Pancreas (tissue), 10 donors: ENCODE results near the gene C1orf115. TPM values are rescaled to one million over a fixed set of nuclear protein-coding genes. Genes with fewer than 3 reads are reported as not detected.

Source experiments
- ATAC-seq, 4 donors: fragments of 200-7000 bp; cut with Tn5 transposase; one replicate each; pipeline versions ENCODE4 v1.8.0 to v1.9.1; 2020; ENCODE audit warnings: mild to moderate bottlenecking in 4 of 4, moderate library complexity in 4 of 4
- DNase-seq, 6 donors: peaks; one replicate each; pipeline ENCODE4 v3.0.0-alpha.2; 2020
- FAIRE-seq: peaks from 2 replicates; lab custom pipeline; 2012; peaks lifted over from hg19 to GRCh38; lab: Jason Lieb, UNC
- H3K27ac ChIP-seq, 4 donors: fragments of 200-600 bp; sonication (generic); 1 replicate in 3 of 4; 2 replicates in 1 of 4; pipeline versions ENCODE4 v1.5.0 to v1.8.0; 2020
- H3K27me3 ChIP-seq, 4 donors: fragments of 200-600 bp; one replicate each; pipeline ENCODE4 v1.8.0; 2021
- H3K36me3 ChIP-seq, 3 donors: fragments of 200-600 bp; sonication (generic) in 1 of 3; one replicate each; pipeline versions ENCODE4 v1.5.0 to v1.8.0; 2020 to 2021
- H3K4me1 ChIP-seq, 3 donors: fragments of 200-600 bp; one replicate each; pipeline ENCODE4 v1.8.0; 2021
- H3K4me3 ChIP-seq, 4 donors: fragments of 200-600 bp; sonication (generic) in 2 of 4; one replicate each; pipeline versions ENCODE4 v1.5.0 to v1.8.0; 2020 to 2021
- H3K9me3 ChIP-seq, 4 donors: fragments of 200-600 bp; one replicate each; pipeline ENCODE4 v1.8.0; 2021
- WGBS, 2 donors: extraction: QIAGEN DNeasy Blood & Tissue Kit; methylation state at CpG; one replicate each; pipeline ENCODE4 v1.1.7; 2013; 5-methylcytosine and 5-hydroxymethylcytosine counted together
- intact Hi-C, 3 donors: fragments of 100-400 bp; cut with DNase I; formaldehyde crosslinking; loops; one replicate each; pipeline versions ENCODE4 v1.11.1 to v1.14.2; 2022
- polyA plus RNA-seq, 2 donors: library from polyadenylated mRNA; stranded (reverse); fragments of 200-250 nt; gene quantifications; one replicate each; pipeline ENCODE4 v1.2.3, GENCODE V29; 2013
- total RNA-seq, 6 donors: library from RNA; stranded (reverse); fragmentation: NEBNext Ultra II Directional in 4 of 6; extraction: Animal tissue kit (Norgen Biotek cat#: 25700) in 4 of 6; gene quantifications; one replicate each; pipeline versions ENCODE4 v1.2.1 to v1.2.4, GENCODE V29; 2021 to 2023
- TF ChIP-seq, protein P1 (sequence below), 4 donors: fragments of 200-600 bp; sonication (generic) in 3 of 4; IDR thresholded peaks; one replicate each; pipeline versions ENCODE4 v1.5.0 to v1.8.0; 2021; ENCODE audit warnings: antibody characterized with exemption in 4 of 4
- donor health status: healthy with polysubstance abuse.
- donor health status: DM: no; HTN: no; CAD: no; lungs with moderate emphysema.
- donor health status: DM: no; HTN: no; CAD: no.
- donor health status: control.
- donor health status: control.
- donor health status: Bipolar disorder and iron deficiency.
- donor health status: DM: yes; HTN: yes; CAD: no.
- donor health status: DM: no; HTN: no; CAD: no.
- donor health status: DM: no; HTN: no; CAD: no.
- donor health status: DM: yes; HTN: yes; CAD: no.

Gene C1orf115
- total and polyA plus RNA-seq, 8 donors, result 5.0 to 17.0 (median 7.4) TPM

DNA sequence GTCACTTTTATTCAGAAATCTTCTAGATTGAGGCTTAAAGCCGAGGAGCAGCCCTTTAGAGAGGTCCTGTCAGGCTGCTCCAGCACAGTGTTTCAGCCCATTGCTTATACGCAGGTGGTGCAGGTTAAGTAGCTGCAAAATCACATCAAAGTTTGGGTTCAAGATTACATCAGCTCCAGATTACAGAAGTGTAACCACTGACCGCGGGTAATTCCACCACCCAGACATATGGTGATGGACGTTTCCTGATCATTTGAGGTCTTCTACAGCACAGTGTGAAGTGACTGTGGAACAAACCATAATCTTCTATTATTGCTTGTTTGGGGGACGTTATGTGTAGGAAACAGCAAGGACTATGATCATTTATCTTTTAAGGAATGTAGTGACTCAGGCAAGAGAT is 11.8 kb downstream of the C1orf115 start:
- Histone ChIP-seq H3K27ac (no peak overlapping the region), H3K36me3 (peaks cover 0 to under 1% (median 0%) of the 10 kb centered on the region in 3 donors), H3K4me3 (no peak overlapping the region), H3K4me1 (peaks cover 0 to 4% (median 3%) of the 10 kb centered on the region in 3 donors), H3K27me3 (no peaks in the 10 kb centered on the region), H3K9me3 (no peaks in the 10 kb centered on the region)
- TF ChIP-seq, protein P1, sequence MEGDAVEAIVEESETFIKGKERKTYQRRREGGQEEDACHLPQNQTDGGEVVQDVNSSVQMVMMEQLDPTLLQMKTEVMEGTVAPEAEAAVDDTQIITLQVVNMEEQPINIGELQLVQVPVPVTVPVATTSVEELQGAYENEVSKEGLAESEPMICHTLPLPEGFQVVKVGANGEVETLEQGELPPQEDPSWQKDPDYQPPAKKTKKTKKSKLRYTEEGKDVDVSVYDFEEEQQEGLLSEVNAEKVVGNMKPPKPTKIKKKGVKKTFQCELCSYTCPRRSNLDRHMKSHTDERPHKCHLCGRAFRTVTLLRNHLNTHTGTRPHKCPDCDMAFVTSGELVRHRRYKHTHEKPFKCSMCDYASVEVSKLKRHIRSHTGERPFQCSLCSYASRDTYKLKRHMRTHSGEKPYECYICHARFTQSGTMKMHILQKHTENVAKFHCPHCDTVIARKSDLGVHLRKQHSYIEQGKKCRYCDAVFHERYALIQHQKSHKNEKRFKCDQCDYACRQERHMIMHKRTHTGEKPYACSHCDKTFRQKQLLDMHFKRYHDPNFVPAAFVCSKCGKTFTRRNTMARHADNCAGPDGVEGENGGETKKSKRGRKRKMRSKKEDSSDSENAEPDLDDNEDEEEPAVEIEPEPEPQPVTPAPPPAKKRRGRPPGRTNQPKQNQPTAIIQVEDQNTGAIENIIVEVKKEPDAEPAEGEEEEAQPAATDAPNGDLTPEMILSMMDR (IDR thresholded peaks at IDR 0.05), result no peak
- FAIRE-seq (no peak), ATAC-seq (no peak), DNase-seq (no peak)
- 63 to 65% methylated on average over 6 of the region's 6 CpGs for WGBS, 2 donors
- intact Hi-C loops, result no loop called here

DNA sequence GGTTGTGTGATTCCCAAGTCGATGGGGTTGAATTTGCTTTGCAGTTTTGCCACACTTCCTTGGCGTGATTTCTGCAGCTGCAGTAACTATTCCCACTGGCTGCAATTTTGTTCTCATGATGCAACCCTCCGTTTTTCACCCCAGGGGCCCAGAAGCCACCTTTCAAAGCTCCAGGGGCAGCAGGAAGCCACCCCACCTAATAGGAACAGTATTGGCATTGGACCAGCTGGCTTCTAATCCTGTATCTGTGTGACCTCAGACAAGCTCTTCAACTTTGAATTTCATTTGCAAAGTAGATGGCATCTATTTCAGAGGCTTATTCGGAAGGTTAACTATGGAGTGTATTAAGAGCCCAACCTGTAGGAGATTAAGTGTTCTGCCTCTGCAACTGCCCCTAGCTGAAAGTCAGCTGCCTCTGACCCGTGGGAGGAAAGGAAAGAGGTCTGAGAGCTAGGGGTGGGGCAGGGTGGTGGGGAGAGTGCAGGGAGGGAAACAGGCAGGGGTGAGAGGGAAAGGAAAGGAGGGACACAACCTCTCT is 12.6 kb downstream of the C1orf115 start:
- WGBS, 2 donors, result 61 to 63% methylated on average over 5 of the region's 5 CpGs
- TF ChIP-seq, protein P1 (IDR thresholded peaks at IDR 0.05), result no peak
- Histone ChIP-seq H3K4me1 (peaks cover 0 to 4% (median 3%) of the 10 kb centered on the region in 3 donors), H3K9me3 (no peaks in the 10 kb centered on the region), H3K27me3 (no peaks in the 10 kb centered on the region), H3K27ac (no peak overlapping the region), H3K4me3 (no peak overlapping the region), H3K36me3 (no peaks in the 10 kb centered on the region)
- DNase-seq (no peak), FAIRE-seq (no peak), ATAC-seq (no peak)
- intact Hi-C loops, result no loop called here

DNA sequence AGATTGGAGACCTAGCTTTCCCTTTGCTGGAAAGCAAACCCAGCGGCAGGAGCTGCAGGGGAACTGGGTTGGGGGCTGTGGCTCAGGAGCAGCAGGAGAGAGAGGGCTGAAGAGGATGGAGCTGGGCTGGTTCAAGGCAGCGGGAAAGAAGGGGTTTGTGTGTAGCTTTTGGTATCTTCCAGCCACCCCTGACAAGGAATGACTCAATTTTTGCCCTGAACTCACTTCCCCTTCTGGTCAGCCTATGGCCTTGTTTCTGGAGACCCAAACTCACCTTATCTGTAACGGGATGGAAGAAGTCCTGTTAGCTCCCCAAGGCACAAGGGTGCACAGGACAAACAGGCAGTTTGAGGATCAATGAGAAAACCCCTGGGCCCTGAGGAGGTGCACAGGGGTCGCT is 13.1 kb downstream of the C1orf115 start:
- 92 to 100% methylated on average over 4 of the region's 4 CpGs for WGBS, 2 donors
- Histone ChIP-seq H3K36me3 (no peaks in the 10 kb centered on the region), H3K4me1 (peaks cover 0 to 6% (median 4%) of the 10 kb centered on the region in 3 donors), H3K9me3 (no peaks in the 10 kb centered on the region), H3K27ac (no peak overlapping the region), H3K4me3 (no peak overlapping the region), H3K27me3 (no peaks in the 10 kb centered on the region)
- FAIRE-seq (no peak), DNase-seq (no peak), ATAC-seq (no peak)
- intact Hi-C loops, result no loop called here
- TF ChIP-seq, protein P1 (IDR thresholded peaks at IDR 0.05), result no peak

DNA sequence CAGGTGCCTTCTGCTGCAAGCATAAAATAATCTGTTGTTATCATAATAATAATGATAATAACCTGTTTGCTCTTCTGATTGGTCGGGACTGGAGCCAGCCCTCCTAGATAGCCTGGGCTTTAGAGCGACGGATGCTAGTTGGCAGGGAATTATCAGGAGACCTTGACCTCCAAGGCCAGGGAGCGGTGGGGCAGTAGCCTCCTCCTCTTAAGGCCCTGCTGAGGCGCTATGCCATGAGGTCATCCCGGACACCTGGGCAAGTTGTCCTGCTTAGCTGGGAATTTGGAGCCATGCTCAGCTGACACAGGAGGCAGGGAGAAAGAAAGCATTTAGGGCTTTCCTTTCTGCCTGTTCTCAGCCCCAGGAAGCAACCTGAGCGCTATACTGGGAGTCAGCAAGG is 15.6 kb downstream of the C1orf115 start:
- Histone ChIP-seq H3K27ac (no peak overlapping the region), H3K4me1 (peaks cover 4 to 21% (median 15%) of the 10 kb centered on the region in 3 donors), H3K4me3 (no peak overlapping the region), H3K36me3 (no peaks in the 10 kb centered on the region), H3K9me3 (no peaks in the 10 kb centered on the region), H3K27me3 (no peaks in the 10 kb centered on the region)
- DNase-seq (peak in 2 of 6 donors; percentile 27 to 36), FAIRE-seq (no peak), ATAC-seq (peak; percentile 20 to 65 (median 45))
- intact Hi-C loops, result no loop called here
- TF ChIP-seq, protein P1 (IDR thresholded peaks at IDR 0.05), result no peak
- WGBS, 2 donors, result 27 to 40% methylated on average over 7 of the region's 7 CpGs

DNA sequence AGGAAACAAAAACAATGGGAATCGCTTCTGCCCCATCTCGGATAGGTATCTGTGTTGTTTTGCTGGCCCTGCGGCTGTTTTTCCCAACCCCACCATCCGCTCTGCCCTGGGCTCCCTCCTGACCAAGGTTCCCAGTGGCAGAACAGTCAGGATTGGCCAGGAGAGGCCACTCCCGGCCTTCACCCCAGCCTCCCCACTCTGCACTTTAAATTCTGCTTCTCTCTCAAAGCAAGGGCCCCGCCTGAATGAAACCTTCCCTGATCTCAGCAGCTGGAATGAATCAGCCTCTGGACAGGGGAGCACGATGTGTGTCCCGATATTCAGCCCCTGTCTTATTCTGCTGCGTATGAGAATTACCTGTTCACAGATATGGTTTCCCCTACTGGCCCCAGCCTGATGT is 16.3 kb downstream of the C1orf115 start:
- FAIRE-seq (no peak), DNase-seq (no peak), ATAC-seq (peak in 1 of 4 donors; percentile 11)
- H3K27me3 ChIP-seq, result no peaks in the 10 kb centered on the region
- peak overlapping the region in 1 of 4 donors; percentile 15 for H3K27ac ChIP-seq
- intact Hi-C loops, result no loop called here
- peaks cover 4 to 28% (median 18%) of the 10 kb centered on the region in 3 donors for H3K4me1 ChIP-seq
- TF ChIP-seq, protein P1 (IDR thresholded peaks at IDR 0.05), result no peak
- no peaks in the 10 kb centered on the region for H3K36me3 ChIP-seq
- H3K9me3 ChIP-seq, result no peaks in the 10 kb centered on the region
- WGBS, 2 donors, result 79 to 86% methylated on average over 9 of the region's 9 CpGs
- no peak overlapping the region for H3K4me3 ChIP-seq
